HepG2 (cell line): Measurements from ENCODE around the gene C19orf33.

Experiments
- CTCF ChIP-seq: sonication (generic); formaldehyde crosslinking; IDR thresholded peaks from 2 replicates; pipeline ENCODE4 v1.5.0; 2020; ENCODE audit warnings: mild to moderate bottlenecking, missing genetic modification reagents, moderate library complexity
- POLR2A ChIP-seq, 2 experiments: IDR thresholded peaks; 2 replicates each; pipeline ENCODE4 v1.6.1; 2011; ENCODE audit warnings: low read depth in 2 of 2, low read length in 2 of 2, mild to moderate bottlenecking in 1 of 2, moderate library complexity in 1 of 2; ENCODE audit not compliant: insufficient read depth in 1 of 2
- ZFP91 ChIP-seq: sonication (generic); formaldehyde crosslinking; IDR thresholded peaks from 2 replicates; pipeline ENCODE4 v1.9.0; 2022; ENCODE audit warnings: missing genetic modification reagents, mild to moderate bottlenecking, borderline replicate concordance
- ZNF431 ChIP-seq: sonication (generic); formaldehyde crosslinking; IDR thresholded peaks from 2 replicates; pipeline ENCODE4 v1.9.0; 2022; ENCODE audit warnings: missing genetic modification reagents, low read depth, mild to moderate bottlenecking, borderline replicate concordance
- ZNF670 ChIP-seq: sonication (generic); formaldehyde crosslinking; IDR thresholded peaks from 2 replicates; pipeline ENCODE4 v1.8.0; 2022; ENCODE audit warnings: mild to moderate bottlenecking, missing genetic modification reagents, borderline replicate concordance

DNA sequence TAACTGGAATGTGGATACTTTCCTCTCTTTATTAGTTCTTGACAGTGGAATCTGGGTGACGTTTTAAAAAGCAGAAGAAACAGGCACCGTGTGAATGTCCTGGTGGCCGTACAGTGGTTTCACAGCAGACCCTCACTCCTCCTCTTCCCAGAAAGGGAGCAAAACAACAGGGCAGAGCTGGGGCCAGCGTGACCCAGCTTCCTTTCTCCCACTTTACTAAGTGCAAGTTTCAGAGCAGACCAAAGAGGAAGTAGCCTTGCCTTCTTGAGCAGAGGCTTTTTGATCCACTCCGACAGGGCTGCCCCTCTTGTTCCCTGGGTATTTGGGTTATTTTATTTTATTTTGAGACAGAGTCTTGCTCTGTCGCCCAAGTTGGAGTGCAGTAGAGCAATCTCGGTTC, 19.6 kb upstream of the C19orf33 start:
- no peak for TF ChIP-seq ZFP91 (CRISPR knock-in tag)
- no peak for TF ChIP-seq CTCF
- no peak for TF ChIP-seq ZNF431 (CRISPR knock-in tag)
- TF ChIP-seq ZNF670 (CRISPR knock-in tag), result no peak
- TF ChIP-seq POLR2A (IDR thresholded peaks at IDR 0.05; ENCODE audit: insufficient read depth in 1 of 2, low read depth in 2 of 2, low read length in 2 of 2), result no peak
